T-helper 1 cell treated with Interleukin-12 subunit alpha and Interleukin-12 subunit beta and Interleukin-4 antibody, amounts not matched to agents 30 ng/mL and 1 ng/mL, for 36 hours (primary cell): ENCODE data around the gene SERPINB11. TPM values are rescaled to one million over a fixed set of nuclear protein-coding genes. Genes with fewer than 3 reads are reported as not detected.
"Not testable (repeated sequence)": the region's sequence is repeated elsewhere in the genome, so short reads cannot be mapped to it uniquely, and the experiment has no call there.

ENCODE experiments used
- intact Hi-C: fragments of 100-400 bp; cut with micrococcal nuclease; formaldehyde crosslinking; loops from one replicate; pipeline ENCODE4 v1.15.1; 2024
- total RNA-seq: library from RNA; stranded (reverse); gene quantifications from 2 replicates; pipeline ENCODE4 v1.2.3, GENCODE V29; 2022

Gene SERPINB11
- total RNA-seq, 1 donor from 2014 or later = not detected

DNA sequence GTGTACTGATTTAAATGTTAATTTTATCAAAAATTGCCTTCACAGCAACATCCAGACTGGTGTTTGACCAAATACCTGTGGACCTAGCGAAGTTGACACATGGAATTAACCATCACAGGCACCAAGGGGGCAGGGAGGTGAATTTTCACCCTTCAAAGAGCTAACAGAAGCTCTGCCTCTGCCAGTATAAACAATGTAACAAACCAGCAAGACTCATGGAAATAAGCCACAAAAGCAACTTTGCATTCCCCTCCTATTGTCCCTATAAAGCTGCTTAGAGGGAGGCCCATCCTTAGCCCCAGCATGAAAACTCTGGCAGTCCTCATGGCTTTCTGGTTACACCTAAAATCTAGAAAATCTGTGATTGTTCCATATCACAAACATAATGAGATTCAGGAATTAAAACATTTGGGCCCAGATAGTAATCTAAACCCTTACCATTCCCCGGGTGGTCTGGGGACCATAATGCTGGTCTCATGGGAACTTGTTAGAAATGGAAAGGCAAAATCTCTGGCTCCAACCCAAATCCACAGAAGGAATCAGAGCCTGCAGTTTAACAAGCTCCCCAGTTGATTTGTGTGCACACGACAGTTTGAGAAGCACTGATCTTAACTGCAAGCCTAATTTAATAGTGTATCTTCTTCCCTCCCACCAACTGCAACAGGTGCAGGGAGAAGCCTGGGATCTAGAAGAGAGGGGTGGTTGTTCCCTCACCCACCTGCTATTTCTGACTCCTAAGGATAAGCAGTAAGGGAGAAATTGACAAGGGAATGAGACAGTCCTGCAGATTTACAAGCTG, 23.1 kb downstream of the SERPINB11 start:
- intact Hi-C loops = no loop called here

DNA sequence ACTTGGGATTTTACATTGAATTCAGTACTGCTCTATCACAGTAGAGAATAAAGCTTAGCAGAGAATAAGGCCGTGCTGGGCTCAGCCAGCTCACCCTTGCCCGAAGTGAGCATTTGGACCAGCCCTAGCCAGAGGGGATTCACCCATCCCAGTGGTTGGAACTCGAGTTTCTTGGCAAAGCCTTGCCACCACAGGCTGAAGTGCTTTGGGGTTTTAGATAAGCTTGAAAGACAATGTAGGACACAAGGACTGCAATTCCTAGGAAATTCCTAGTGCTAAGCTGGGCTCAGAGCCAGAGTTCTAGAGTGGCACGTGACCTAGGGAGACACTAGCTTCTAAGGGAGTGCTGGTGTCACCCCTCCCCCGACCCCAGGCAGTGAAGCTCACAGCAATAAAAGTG, 28.0 kb downstream of the SERPINB11 start:
- intact Hi-C loops = no loop called here

DNA sequence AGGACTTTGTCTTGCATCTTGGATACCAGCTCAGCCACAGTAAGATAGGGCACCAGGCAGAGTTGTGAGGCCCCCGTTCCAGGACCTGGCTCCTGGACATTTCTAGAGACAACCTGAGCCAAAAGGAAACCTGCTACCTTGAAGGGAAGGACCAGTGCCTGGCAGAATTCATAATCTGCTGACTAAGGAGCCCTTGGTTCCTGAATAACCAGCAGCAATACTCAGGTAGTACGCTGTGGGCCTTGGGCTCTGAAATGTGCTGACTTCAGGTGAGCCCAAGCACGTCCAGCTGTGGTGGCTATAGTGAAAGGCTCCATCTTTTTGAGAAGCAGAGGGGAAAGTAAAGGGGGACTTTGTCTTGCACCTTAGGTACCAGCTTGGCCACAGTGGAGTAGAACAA, 28.5 kb downstream of the SERPINB11 start:
- intact Hi-C loops = no loop called here

DNA sequence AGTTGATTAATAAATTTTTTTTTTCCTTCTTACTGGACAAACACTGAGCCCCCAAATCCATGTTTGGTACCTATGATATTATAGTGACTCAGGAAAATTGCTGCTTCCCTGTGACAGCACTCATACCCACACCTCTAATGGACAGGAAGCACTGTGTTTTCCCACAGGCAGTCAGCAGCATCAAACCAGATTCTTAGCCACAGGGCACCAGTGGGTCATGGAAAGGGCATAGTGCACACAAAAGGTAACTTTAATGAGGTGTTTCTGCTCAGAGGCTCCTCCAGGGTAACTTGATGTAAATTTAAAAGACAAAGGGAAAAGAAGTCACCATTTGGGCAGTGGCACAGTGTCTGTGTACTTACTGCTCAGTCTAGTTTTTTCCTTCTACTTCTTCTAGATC, 34.1 kb downstream of the SERPINB11 start:
- intact Hi-C loops = no loop called here

DNA sequence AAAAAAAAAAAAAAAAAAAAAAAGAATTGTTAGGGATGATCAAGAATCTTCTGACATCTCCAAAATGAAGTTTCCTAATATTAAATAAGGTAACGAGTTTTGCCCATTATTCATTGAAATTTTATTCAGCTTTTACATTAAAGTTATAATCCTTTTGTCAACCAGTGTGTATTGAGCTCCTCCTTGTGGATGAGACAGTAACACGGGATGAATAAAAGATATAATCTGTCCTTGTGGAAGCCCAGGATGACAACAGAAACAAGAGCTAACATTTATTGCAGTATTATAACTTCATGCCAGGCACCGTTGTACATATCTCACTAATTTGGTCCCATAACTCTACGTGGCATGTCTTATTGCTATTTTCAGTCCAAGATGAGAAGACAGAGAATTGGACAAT, 39.0 kb downstream of the SERPINB11 start:
- intact Hi-C loops = no loop called here

DNA sequence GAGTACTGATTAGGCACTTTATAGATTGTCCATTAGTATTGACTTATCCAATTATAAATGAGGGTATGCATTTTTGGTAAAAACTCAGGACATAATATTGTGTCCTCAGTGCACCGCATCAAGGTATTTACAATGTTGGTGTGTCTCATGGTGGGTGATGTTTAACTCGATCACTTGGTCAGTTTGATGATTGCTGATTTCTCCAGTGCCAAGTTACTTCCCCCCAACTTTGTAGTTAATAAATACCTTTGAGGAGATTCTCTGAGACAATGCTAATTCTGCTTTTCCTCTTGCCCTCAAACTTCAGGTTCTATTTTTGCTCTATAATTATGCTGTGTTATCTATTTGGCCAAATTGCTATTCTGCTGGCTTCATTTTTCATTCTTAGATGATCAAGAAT, 44.2 kb downstream of the SERPINB11 start:
- intact Hi-C loops = no loop called here

DNA sequence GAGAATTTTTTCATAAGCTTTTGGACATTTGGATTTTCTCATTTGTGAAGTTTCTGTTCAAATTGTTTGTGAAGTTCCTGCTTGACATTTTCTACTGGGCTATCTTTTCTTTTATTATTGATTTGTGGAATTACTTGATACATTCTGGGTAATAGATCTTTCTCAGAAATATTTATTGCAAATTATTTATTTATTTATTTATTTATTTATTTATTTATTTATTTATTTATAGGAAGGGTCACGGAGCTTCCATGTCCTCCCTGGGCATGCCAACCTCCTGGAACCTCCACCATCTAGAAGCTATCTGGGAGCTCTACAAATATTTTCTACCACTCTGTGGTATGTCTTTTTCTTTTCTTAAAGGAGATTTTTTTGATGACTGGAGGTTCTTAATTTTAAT, 46.7 kb downstream of the SERPINB11 start:
- intact Hi-C loops = no loop called here

DNA sequence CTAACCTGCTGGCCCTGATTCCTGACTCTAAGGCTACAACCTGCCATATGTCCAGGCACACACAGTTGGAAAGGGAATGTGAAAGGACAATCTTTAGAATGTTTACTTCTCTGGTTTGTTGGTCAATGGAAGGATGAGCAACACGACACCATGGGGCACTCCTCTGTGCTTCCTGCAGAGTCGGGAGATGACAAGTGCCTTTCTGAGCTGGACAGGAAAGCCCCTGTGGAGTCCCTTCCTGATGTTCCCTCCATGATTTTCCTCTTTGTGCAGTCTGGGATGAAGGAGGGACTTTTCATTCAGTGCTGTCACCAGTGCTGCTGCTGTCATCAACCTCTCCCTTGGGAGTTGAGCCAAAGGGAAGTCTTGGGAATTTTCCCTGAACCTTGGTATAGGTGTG, 49.9 kb downstream of the SERPINB11 start:
- intact Hi-C loops = no loop called here

DNA sequence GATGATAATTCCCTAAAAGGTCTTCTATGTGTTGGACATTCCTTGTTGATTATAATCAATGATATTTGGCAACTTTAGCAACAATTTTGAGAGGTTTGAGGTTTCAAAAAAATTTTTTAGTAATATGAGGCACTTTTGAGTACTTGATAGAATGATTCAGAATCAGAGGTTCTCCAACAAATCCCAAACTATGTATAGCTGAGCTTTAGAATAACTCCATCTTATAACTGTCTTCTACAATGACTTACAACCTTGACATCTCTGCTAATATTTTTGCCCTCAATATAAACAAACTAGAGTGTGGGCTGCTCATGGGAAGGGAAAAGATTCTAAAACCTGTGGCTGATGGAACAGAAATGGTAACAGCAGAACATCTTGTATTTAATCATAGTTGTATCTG, 50.9 kb downstream of the SERPINB11 start:
- intact Hi-C loops = no loop called here

DNA sequence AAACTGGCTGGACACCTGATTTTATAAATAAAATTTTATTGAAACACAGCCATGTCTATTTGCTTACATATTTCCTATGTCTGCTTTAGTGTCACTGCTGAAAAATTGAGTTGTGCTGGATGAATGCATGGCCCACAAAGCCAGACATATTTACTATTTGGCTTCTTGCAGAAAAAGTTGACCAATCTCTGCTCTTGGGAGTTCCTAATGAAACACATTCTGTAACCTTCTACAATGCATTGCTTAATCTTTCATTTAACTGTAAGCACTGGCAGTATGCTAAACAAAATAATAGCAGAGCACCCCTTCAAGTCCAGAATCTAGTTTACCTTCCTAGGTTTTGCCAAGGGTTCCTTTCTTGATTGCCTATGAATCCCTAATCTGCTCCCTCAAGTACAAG, 54.8 kb downstream of the SERPINB11 start:
- intact Hi-C loops = no loop called here

DNA sequence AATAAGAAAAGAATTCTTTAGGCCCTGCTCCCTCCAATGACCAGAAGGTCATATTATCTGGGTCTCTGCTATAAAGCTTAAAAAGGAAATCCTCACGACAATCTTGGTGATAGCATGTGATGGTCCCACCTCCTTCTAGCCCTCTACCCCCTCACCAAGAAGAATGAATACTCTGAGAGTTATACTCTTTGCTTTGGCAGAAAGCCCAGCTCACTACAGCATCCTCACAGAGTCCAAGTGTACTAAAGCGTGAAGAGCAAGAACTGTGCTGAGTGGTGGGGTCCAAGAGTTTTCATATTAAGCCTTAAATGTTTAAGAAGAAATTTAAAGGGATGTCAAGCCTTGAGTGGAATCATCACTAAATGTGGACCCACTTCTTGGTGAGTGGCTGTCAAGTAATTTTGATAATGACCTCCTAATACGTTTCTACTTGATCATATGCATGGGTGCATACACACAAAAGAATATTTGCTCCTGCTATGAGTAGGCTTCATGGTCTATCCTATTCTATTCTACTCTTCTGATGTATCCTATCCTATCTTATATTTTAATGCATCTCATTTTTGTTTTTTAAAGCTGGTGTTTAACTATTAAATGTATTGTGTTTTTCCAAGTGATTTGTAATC, 56.0 kb downstream of the SERPINB11 start:
- intact Hi-C loops = no loop called here

DNA sequence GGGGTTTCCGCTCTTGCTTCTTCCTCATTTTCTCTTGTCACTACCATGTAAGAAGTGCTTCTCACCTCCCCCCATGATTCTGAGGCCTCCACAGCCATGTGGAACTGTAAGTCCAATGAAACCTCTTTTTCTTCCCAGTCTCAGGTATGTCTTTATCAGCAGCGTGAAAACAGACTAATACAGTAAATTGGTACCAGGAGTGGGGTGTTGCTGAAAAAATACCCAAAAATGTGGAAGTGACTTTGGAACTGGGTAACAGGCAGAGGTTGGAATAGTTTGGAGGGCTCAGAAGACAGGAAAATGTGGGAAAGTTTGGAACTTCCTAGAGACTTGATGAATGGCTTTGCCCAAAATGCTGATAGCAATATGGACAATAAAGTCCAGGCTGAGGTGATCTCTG, 57.0 kb downstream of the SERPINB11 start:
- intact Hi-C loops = not testable (repeated sequence)

DNA sequence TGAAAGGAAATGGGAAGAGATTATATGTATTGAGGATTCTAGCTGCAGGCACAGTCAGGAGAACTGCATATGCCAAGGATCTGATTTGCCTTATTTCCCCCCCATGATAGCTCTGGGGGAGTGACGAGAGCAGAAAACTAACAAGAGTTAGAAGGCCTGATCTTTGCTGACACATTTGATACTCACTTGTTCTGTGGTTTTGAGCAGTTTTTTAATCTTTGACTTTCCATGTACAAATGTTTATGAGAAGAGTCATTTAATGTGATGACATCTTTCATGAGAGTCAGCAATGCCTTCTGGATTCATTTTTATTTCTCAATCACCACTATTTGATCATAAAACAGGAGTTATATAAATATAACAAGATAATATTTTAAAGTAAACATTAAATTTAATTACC, 59.8 kb downstream of the SERPINB11 start:
- intact Hi-C loops = no loop called here

DNA sequence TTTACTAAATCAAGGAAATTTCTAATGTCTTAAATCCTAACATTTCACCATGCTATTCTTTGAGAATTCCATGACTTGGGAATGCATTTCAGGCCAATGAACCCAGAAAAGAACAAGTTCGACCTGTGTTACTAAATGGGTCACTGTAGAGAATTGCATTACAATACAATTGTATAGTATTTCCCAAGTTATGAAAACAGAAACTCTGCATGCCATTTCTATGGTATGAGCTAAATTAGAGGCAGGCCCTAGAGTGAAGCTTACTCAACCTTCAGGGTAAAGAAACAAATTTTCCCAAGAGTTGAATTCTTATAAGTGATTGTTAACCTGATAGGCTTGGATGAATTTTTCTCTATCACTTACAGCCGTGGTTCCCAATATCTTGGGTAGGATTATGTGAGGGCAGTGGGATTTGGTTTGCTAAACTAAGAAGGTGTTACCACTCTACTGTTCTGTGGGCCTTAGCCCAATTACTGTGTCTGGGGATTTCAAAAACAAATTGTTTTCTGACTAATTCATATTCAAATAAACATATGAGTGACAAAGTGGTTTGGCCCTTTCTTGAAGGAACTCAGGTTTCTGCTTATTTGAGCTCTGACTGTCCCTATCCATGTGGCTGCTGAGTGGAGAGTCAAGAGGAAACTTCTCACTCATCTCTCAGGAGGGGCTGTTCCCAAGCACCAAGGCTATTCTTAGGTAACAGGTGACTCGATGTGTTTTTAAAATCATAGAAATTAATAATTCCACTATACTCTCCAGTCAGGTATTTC, 61.3 kb downstream of the SERPINB11 start:
- intact Hi-C loops = no loop called here

DNA sequence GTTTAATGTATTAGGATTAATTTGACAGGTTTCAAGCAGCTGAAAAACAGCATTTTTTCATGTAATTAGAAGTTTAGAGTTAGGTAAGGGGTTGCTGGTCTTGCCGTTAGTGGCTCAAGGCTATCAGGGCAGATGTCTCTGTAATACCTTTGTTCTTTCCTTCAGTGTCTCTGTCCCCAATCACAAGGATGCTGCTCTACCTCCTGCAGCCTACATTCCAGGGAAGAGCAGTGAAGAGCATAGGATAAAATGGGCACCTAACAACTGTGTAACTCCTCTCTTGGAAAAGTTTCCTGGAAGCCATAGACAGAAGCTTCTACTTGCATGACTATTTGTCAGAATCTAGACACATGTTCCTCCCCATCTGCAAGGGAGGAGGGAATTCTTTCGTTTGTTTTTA, 63.1 kb downstream of the SERPINB11 start:
- intact Hi-C loops = no loop called here

Other genes with a start within 250 kb of the SERPINB11 start
- gene SERPINB5, start 226.0 kb upstream of the SERPINB11 start, total RNA-seq = not detected in 2 replicates
- not detected in 2 replicates for gene SERPINB12, start 160.6 kb upstream of the SERPINB11 start, total RNA-seq
- gene SERPINB13, start 115.6 kb upstream of the SERPINB11 start, total RNA-seq = not detected in 2 replicates
- not detected in 2 replicates for gene SERPINB4, start 58.7 kb upstream of the SERPINB11 start, total RNA-seq
- not detected in 2 replicates for gene SERPINB3, start 41.1 kb upstream of the SERPINB11 start, total RNA-seq
- gene SERPINB7, start 72.5 kb downstream of the SERPINB11 start, total RNA-seq = not detected in 2 replicates
- not detected in 2 replicates for gene SERPINB2, start 184.7 kb downstream of the SERPINB11 start, total RNA-seq
- not detected in 2 replicates for gene SERPINB10, start 205.0 kb downstream of the SERPINB11 start, total RNA-seq
- 10.0 and 14.6 TPM in 2 replicates for gene HMSD, start 246.3 kb downstream of the SERPINB11 start, total RNA-seq